Brain microvascular endothelial cell (primary cell): ENCODE results near the gene WWOX.

ENCODE experiments used
- DNase-seq: peaks from one replicate; pipeline ENCODE4 v3.0.0-alpha.2; 2020
- H3K27ac ChIP-seq: fragments of 250-450 bp; sonication (Bioruptor Pico); 2 replicates; pipeline ENCODE4 v1.5.1; 2020; ENCODE audit warnings: mild to moderate bottlenecking, moderate library complexity
- H3K27me3 ChIP-seq: fragments of 250-450 bp; sonication (Bioruptor Pico); replicated peaks from 2 replicates; pipeline ENCODE4 v1.5.1; 2020; ENCODE audit warnings: mild to moderate bottlenecking
- H3K36me3 ChIP-seq: fragments of 250-450 bp; sonication (Bioruptor Pico); replicated peaks from 2 replicates; pipeline ENCODE4 v1.5.1; 2020; ENCODE audit warnings: mild to moderate bottlenecking
- H3K4me3 ChIP-seq: 2 replicates; pipeline ENCODE4 v1.5.1; 2011; ENCODE audit warnings: low read depth, mild to moderate bottlenecking, control low read depth, low read length, moderate library complexity
- CTCF ChIP-seq: IDR thresholded peaks from 2 replicates; pipeline ENCODE4 v1.5.1; 2011; ENCODE audit warnings: low read depth, mild to moderate bottlenecking, moderate library complexity, low read length, control low read depth, inconsistent platforms; ENCODE audit errors: missing control alignments
- in situ Hi-C: cut with HindIII; loops from 2 replicates; pipeline ENCODE4 v1.10.0; 2017; ENCODE audit warnings: low sequenced_read_pairs, low pct_ligation_motif_present

WWOX gene

GRCh38 chr16:78275420-78275819 is 176.0 kb downstream of the WWOX start:
- Histone ChIP-seq H3K4me3 (no peak overlapping the region), H3K27me3 (no peaks in the 10 kb centered on the region), H3K27ac (no peak overlapping the region), H3K36me3 (no peaks in the 10 kb centered on the region)
- TF ChIP-seq CTCF: no peak
- no peak for DNase-seq
- in situ Hi-C loops: no loop called here

GRCh38 chr16:78277321-78278055 is 178.0 kb downstream of the WWOX start:
- no peak overlapping the region for H3K4me3 ChIP-seq
- no peaks in the 10 kb centered on the region for H3K27me3 ChIP-seq
- H3K36me3 ChIP-seq: no peaks in the 10 kb centered on the region
- DNase-seq: no peak
- H3K27ac ChIP-seq: no peak overlapping the region
- in situ Hi-C loops: no loop called here
- no peak for TF ChIP-seq CTCF

GRCh38 chr16:78278056-78278450 is 178.6 kb downstream of the WWOX start:
- no peak for DNase-seq
- H3K27ac ChIP-seq: no peak overlapping the region
- H3K36me3 ChIP-seq: no peaks in the 10 kb centered on the region
- no peak for TF ChIP-seq CTCF
- H3K4me3 ChIP-seq: no peak overlapping the region
- in situ Hi-C loops: no loop called here
- H3K27me3 ChIP-seq: no peaks in the 10 kb centered on the region

GRCh38 chr16:78281115-78281514 is 181.7 kb downstream of the WWOX start:
- H3K27me3 ChIP-seq: no peaks in the 10 kb centered on the region
- H3K36me3 ChIP-seq: no peaks in the 10 kb centered on the region
- no peak for DNase-seq
- H3K27ac ChIP-seq: no peak overlapping the region
- TF ChIP-seq CTCF: no peak
- in situ Hi-C loops: no loop called here
- H3K4me3 ChIP-seq: no peak overlapping the region

- Histone ChIP-seq H3K27me3 (no peaks in the 10 kb centered on the region), H3K4me3 (no peak overlapping the region), H3K27ac (no peak overlapping the region), H3K36me3 (no peaks in the 10 kb centered on the region)
- TF ChIP-seq CTCF: no peak
- DNase-seq: no peak
- in situ Hi-C loops: no loop called here
Observed at GRCh38 chr16:78283548-78284251, 184.2 kb downstream of the WWOX start.
